DMS53 treated with DMSO at 0.1 percent for 48 hours (cell line): ENCODE data around the gene TMEM254.
"Not testable (repeated sequence)": the region's sequence is repeated elsewhere in the genome, so short reads cannot be mapped to it uniquely, and the experiment has no call there.

Experiments
- DNase-seq: peaks from one replicate; lab custom pipeline; 2025; ENCODE audit not compliant: unreplicated experiment; lab: John Stamatoyannopoulos, UW

TMEM254 gene

GRCh38 chr10:80132299-80133139, 54.1 kb downstream of the TMEM254 start, which contains the start of gene PLAC9:
PLAC9 (plus strand) TSS chr10:80132730; CDS start chr10:80132763, 33 bp downstream.
- DNase-seq = no peak

- DNase-seq = no peak
Observed at GRCh38 chr10:80133206-80133605, 54.7 kb downstream of the TMEM254 start.

- not testable (repeated sequence) for DNase-seq
Observed at GRCh38 chr10:80133687-80134086, 55.2 kb downstream of the TMEM254 start.

GRCh38 chr10:80136134-80136571, 57.7 kb downstream of the TMEM254 start:
- DNase-seq = no peak

- DNase-seq = no peak
Observed at GRCh38 chr10:80137031-80137862, 58.8 kb downstream of the TMEM254 start.

GRCh38 chr10:80137920-80138319, 59.5 kb downstream of the TMEM254 start:
- DNase-seq = no peak

- DNase-seq = no peak
Observed at GRCh38 chr10:80139265-80139664, 60.8 kb downstream of the TMEM254 start.

GRCh38 chr10:80140251-80140650, 61.8 kb downstream of the TMEM254 start:
- DNase-seq = no peak

GRCh38 chr10:80141696-80142460, 63.4 kb downstream of the TMEM254 start:
- DNase-seq = no peak
